Neutrophil (primary cell): ENCODE measurements around the gene TRIAP1.

Experiments used
- H3K27ac ChIP-seq: fragments of 200-600 bp; sonication (generic); 2 replicates; pipeline ENCODE4 v1.5.1; 2016; ENCODE audit warnings: mild to moderate bottlenecking, moderate library complexity
- H3K27me3 ChIP-seq: fragments of 200-600 bp; sonication (generic); 2 replicates; pipeline ENCODE4 v1.6.0; 2016; ENCODE audit warnings: mild to moderate bottlenecking
- H3K36me3 ChIP-seq: fragments of 200-600 bp; sonication (generic); 2 replicates; pipeline ENCODE4 v1.5.1; 2017
- H3K4me1 ChIP-seq, 2 experiments: fragments of 200-600 bp in 1 of 2; sonication (generic) in 1 of 2; 1 replicate in 1 of 2; 2 replicates in 1 of 2; pipeline versions ENCODE4 v1.5.1 to v1.6.1; 2013 to 2016; ENCODE audit warnings: low read depth in 1 of 2, low read length in 1 of 2, mild to moderate bottlenecking in 1 of 2, moderate library complexity in 1 of 2; ENCODE audit not compliant: control insufficient read depth in 1 of 2, insufficient read depth in 1 of 2
- H3K4me3 ChIP-seq, 2 experiments: fragments of 200-600 bp in 1 of 2; sonication (generic) in 1 of 2; 1 replicate in 1 of 2; 2 replicates in 1 of 2; pipeline ENCODE4 v1.5.1; 2013 to 2016; ENCODE audit warnings: low read depth in 1 of 2, low read length in 1 of 2, mild to moderate bottlenecking in 1 of 2, moderate library complexity in 1 of 2
- H3K9me3 ChIP-seq: fragments of 200-600 bp; sonication (generic); 2 replicates; pipeline ENCODE4 v1.5.1; 2016
- CTCF ChIP-seq: fragments of 200-600 bp; sonication (generic); IDR thresholded peaks from 2 replicates; pipeline ENCODE4 v1.5.1; 2016; ENCODE audit warnings: antibody characterized with exemption

TRIAP1 gene

GRCh38 chr12:120472521-120472920 is 26.3 kb upstream of the TRIAP1 start:
- Histone ChIP-seq H3K4me3 (no peak overlapping the region), H3K9me3 (no peaks in the 10 kb centered on the region), H3K27ac (no peak overlapping the region), H3K36me3 (no peaks in the 10 kb centered on the region), H3K27me3 (no peaks in the 10 kb centered on the region), H3K4me1 (peaks cover 16 to 19% of the 10 kb centered on the region in 2 experiments)
- no peak for TF ChIP-seq CTCF

- Histone ChIP-seq H3K9me3 (no peaks in the 10 kb centered on the region), H3K36me3 (peaks cover 18% of the 10 kb centered on the region), H3K4me3 (peak overlapping the region; percentile 79 to 82), H3K4me1 (peaks cover 31 to 36% of the 10 kb centered on the region in 2 experiments), H3K27me3 (no peaks in the 10 kb centered on the region), H3K27ac (peak overlapping the region; percentile 92)
- TF ChIP-seq CTCF, result no peak
Observed at GRCh38 chr12:120470150-120470784, 24.1 kb upstream of the TRIAP1 start.

- H3K4me1 ChIP-seq, result peaks cover 31 to 36% of the 10 kb centered on the region in 2 experiments
- H3K36me3 ChIP-seq, result peaks cover 25% of the 10 kb centered on the region
- peak within 1 kb of the TSS; percentile 92 for H3K27ac ChIP-seq
- H3K9me3 ChIP-seq, result no peaks in the 10 kb centered on the region
- no peaks in the 10 kb centered on the region for H3K27me3 ChIP-seq
- peak; percentile 89 for TF ChIP-seq CTCF
- H3K4me3 ChIP-seq, result peak within 1 kb of the TSS; percentile 79 to 82
Observed at GRCh38 chr12:120469450-120470149, 23.4 kb upstream of the TRIAP1 start, which contains the start of gene SRSF9. SRSF9 (minus strand) TSS chr12:120469748; CDS start chr12:120469609, 139 bp downstream.

DNA sequence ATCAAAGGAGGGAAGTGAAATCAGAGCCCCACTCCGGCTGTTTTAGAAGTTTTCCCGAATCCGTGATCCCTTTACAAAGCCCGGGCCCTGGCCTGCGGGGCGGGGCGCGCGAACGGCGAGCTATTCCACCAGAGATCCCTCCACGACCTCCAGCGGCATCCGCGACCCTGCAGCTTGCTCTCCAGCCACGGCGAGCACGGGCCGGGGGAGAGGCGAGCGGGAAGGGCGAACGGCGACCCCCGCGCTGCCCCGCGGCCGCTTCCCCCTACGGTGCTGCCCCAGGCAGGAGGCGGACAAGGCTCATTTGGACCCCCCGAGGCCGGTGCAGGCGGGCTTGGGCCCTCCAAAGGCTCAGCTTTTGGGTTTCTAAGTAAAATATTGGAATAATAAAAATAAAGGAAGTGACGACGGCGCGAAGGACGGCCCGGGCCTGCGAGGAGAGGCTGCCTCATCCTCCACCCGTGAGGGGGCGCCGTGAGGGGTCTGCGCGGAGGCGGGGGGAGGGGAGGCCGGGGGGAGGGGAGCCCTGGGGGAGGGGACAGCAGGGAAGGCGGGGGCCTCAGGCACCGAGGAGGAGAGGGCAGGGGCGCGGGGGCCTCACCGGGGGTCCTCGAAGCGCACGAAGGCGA is 22.8 kb upstream of the TRIAP1 start:
- Histone ChIP-seq H3K27me3 (no peaks in the 10 kb centered on the region), H3K36me3 (peaks cover 32% of the 10 kb centered on the region), H3K4me1 (peaks cover 31 to 36% of the 10 kb centered on the region in 2 experiments), H3K9me3 (no peaks in the 10 kb centered on the region), H3K27ac (peak overlapping the region; percentile 92), H3K4me3 (peak overlapping the region; percentile 79 to 82)
- no peak for TF ChIP-seq CTCF

DNA sequence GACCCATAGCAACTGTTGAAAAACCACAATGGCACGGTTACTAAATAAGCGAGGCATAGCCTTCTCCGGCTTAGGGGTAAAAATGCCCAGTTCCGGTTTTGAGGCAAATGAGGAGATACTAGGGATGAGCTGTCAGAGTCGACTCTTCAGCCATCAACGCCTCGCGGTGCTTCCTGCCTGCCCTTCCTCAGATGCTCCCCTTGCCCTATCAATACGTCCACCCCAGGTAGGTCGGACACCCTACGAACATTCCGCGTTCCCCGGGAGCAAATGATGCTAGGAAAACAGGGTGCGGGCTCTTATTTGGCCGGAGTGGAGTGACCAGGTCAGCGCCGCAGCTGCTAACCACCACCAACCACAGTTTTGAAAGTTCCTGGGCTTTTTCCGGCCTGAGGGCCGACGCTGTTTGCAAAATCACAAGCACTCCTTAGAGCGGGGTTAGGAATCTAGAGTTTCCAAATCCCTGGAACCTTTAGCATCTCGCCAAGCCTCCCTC is 22.2 kb upstream of the TRIAP1 start:
- no peak for TF ChIP-seq CTCF
- H3K36me3 ChIP-seq, result peaks cover 37% of the 10 kb centered on the region
- H3K4me1 ChIP-seq, result peaks cover 31 to 36% of the 10 kb centered on the region in 2 experiments
- no peaks in the 10 kb centered on the region for H3K27me3 ChIP-seq
- peak overlapping the region; percentile 79 to 82 for H3K4me3 ChIP-seq
- H3K27ac ChIP-seq, result peak overlapping the region; percentile 92
- H3K9me3 ChIP-seq, result no peaks in the 10 kb centered on the region
